Measurements from ENCODE around the gene DNAJA2. TPM values are rescaled to one million over a fixed set of nuclear protein-coding genes. Genes with fewer than 3 reads are reported as not detected.

DNAJA2 gene
- total and polyA plus RNA-seq, 9 of the 15 experiments (the other 6 are each of a cell fraction or from before 2014, with no cell fraction given), result 24.1 to 75.9 (median 50.7) TPM

GRCh38 chr16:46982335-46982734 is 8.9 kb upstream of the DNAJA2 start (continued):
- TF ChIP-seq RERE (CRISPR knock-in tag; IDR thresholded peaks at IDR 0.05; ENCODE audit: borderline replicate concordance) (no peak), MCM2 (IDR thresholded peaks at IDR 0.05; ENCODE audit: low read depth) (no peak), ZNF398 (CRISPR knock-in tag; IDR thresholded peaks at IDR 0.05) (no peak), DNMT1 (IDR thresholded peaks at IDR 0.05) (no peak), SOX6 (IDR thresholded peaks at IDR 0.05) (no peak), NR2F6 (CRISPR knock-in tag; IDR thresholded peaks at IDR 0.05) (no peak), PYGO2 (tag; IDR thresholded peaks at IDR 0.05) (no peak), ZNF197 (CRISPR knock-in tag; IDR thresholded peaks at IDR 0.05; ENCODE audit: low read depth) (no peak), ZBTB2 (IDR thresholded peaks at IDR 0.05) (no peak), ZNF133 (CRISPR knock-in tag; IDR thresholded peaks at IDR 0.05) (no peak), E2F8 (IDR thresholded peaks at IDR 0.05; ENCODE audit: low read depth, partially characterized antibody) (no peak), FOXP1 (CRISPR knock-in tag; IDR thresholded peaks at IDR 0.05) (no peak)
